SKM-1 treated with dmso at 0.1 percent for 144 hours (cell line): Measurements from ENCODE around the gene TMEM69.
"Not testable (repeated sequence)": the region's sequence is repeated elsewhere in the genome, so short reads cannot be mapped to it uniquely, and the experiment has no call there.

Experiments used
- DNase-seq: peaks from one replicate; lab custom pipeline; 2025; ENCODE audit not compliant: unreplicated experiment; lab: John Stamatoyannopoulos, UW

The TMEM69 gene

GRCh38 chr1:45677751-45678245 is 10.2 kb upstream of the TMEM69 start:
- DNase-seq: no peak

GRCh38 chr1:45678489-45678888 is 9.5 kb upstream of the TMEM69 start:
- DNase-seq: no peak

GRCh38 chr1:45679123-45679522 is 8.9 kb upstream of the TMEM69 start:
- DNase-seq: no peak

- DNase-seq: no peak
These were observed 5.0 kb upstream of the TMEM69 start for GRCh38 chr1:45682942-45683341.

GRCh38 chr1:45684402-45684801 is 3.6 kb upstream of the TMEM69 start:
- DNase-seq: no peak

- DNase-seq: no peak
These were observed 2.5 kb upstream of the TMEM69 start for GRCh38 chr1:45685308-45686014.

GRCh38 chr1:45686015-45686287 is 2.0 kb upstream of the TMEM69 start:
- DNase-seq: peak; percentile 39

- peak; percentile 96 for DNase-seq
These were observed 1.5 kb upstream of the TMEM69 start, which contains the start of gene GPBP1L1 for GRCh38 chr1:45686288-45687013. GPBP1L1 (minus strand) TSS chr1:45686533; CDS start chr1:45659087, 27,446 bp downstream.

GRCh38 chr1:45687014-45687753 is 797 bp upstream of the TMEM69 start:
- DNase-seq: peak; percentile 98

GRCh38 chr1:45693811-45694210 is 5.8 kb downstream of the TMEM69 start:
- not testable (repeated sequence) for DNase-seq

- DNase-seq: no peak
These were observed 6.8 kb downstream of the TMEM69 start for GRCh38 chr1:45694823-45695222.

- DNase-seq: no peak
These were observed 16.7 kb downstream of the TMEM69 start for GRCh38 chr1:45704637-45705036.

- no peak for DNase-seq
These were observed 25.7 kb downstream of the TMEM69 start for GRCh38 chr1:45713711-45714110.

- no peak for DNase-seq
These were observed 28.7 kb downstream of the TMEM69 start for GRCh38 chr1:45716700-45717099.

- not testable (repeated sequence) for DNase-seq
These were observed 29.4 kb downstream of the TMEM69 start for GRCh38 chr1:45717386-45717785.

- no peak for DNase-seq
These were observed 30.3 kb downstream of the TMEM69 start for GRCh38 chr1:45718289-45718688.

- no peak for DNase-seq
These were observed 33.2 kb downstream of the TMEM69 start for GRCh38 chr1:45721207-45721606.

GRCh38 chr1:45722809-45723208 is 34.8 kb downstream of the TMEM69 start:
- peak; percentile 58 for DNase-seq

- DNase-seq: no peak
These were observed 35.4 kb downstream of the TMEM69 start for GRCh38 chr1:45723248-45723930.

GRCh38 chr1:45726007-45726406 is 38.0 kb downstream of the TMEM69 start:
- not testable (repeated sequence) for DNase-seq

- DNase-seq: no peak
These were observed 42.2 kb downstream of the TMEM69 start for GRCh38 chr1:45730075-45730779.
